HepG2 (cell line): ENCODE data around the gene TPM2.

ENCODE experiments used
- AHR ChIP-seq: IDR thresholded peaks from 2 replicates; pipeline ENCODE4 v1.6.1; 2018; ENCODE audit warnings: missing genetic modification reagents, missing compliant biosample characterization
- ATF1 ChIP-seq: IDR thresholded peaks from 2 replicates; pipeline ENCODE4 v1.6.1; 2016; ENCODE audit warnings: mild to moderate bottlenecking, control low read depth
- NRL ChIP-seq: sonication (generic); formaldehyde crosslinking; IDR thresholded peaks from 2 replicates; pipeline ENCODE4 v1.5.0; 2020; ENCODE audit warnings: missing genetic modification reagents, mild to moderate bottlenecking, moderate library complexity, borderline replicate concordance
- TF ChIP-seq, protein P1 (sequence below): sonication (generic); formaldehyde crosslinking; conservative IDR thresholded peaks from 2 replicates; pipeline ENCODE4 v1.4.0; 2020; ENCODE audit warnings: missing genetic modification reagents

DNA sequence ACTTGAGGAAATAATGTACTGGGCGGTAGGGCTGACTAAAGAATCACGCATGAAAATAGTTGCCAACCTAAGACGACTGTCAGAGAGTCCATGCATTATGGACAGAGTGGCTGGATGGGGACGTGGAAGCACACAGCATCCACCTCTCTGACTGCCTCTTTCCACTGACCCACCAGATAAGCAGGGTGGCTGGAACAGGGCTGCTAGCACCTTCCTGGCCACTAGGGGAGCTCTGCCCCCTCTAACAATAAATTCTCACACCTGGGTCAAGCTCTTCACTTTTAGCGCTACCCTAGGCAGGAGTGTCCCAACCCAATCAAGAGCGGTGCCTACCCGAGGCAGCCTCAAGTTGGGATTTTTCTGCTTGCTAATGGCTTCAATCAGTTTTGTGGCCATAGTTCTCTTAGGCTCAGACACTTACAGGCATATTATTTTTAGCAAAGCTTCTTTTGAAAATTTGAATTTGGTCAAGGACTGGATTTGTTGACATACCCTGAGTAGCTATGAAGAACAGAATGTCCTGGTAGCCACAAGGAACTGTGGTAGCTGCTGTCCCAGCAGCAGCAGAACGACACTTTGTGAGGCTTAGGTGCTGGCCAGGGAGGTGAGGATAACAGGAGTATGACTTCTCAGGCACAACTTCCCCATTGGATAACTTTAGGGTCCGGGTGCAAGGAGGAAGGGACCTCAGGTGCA is 6.9 kb upstream of the TPM2 start:
- TF ChIP-seq ATF1 (CRISPR knock-in tag), result no peak
- TF ChIP-seq AHR, result no peak
- no peak for TF ChIP-seq NRL (CRISPR knock-in tag)
- TF ChIP-seq, protein P1, sequence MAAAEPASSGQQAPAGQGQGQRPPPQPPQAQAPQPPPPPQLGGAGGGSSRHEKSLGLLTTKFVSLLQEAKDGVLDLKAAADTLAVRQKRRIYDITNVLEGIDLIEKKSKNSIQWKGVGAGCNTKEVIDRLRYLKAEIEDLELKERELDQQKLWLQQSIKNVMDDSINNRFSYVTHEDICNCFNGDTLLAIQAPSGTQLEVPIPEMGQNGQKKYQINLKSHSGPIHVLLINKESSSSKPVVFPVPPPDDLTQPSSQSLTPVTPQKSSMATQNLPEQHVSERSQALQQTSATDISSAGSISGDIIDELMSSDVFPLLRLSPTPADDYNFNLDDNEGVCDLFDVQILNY, result no peak
